ENCODE measurements around the gene IGFL2. TPM values are rescaled to one million over a fixed set of nuclear protein-coding genes. Genes with fewer than 3 reads are reported as not detected.
"Not testable (repeated sequence)": the region's sequence is repeated elsewhere in the genome, so short reads cannot be mapped to it uniquely, and the experiment has no call there.

The IGFL2 gene
- total RNA-seq, 1 donor from 2014 or later = not detected

- H3K4me1 ChIP-seq (ENCODE audit: control insufficient read depth in 3 of 3, insufficient read depth in 3 of 3, low read length in 3 of 3); H3K9me3 ChIP-seq (ENCODE audit: control insufficient read depth in 3 of 3, low read length in 3 of 3); H3K27ac ChIP-seq (ENCODE audit: low read depth, low read length); H3K9ac ChIP-seq (ENCODE audit: low read depth in 1 of 3, low read length in 3 of 3); H3K36me3 ChIP-seq (ENCODE audit: control insufficient read depth in 3 of 3, insufficient read depth in 3 of 3, low read length in 3 of 3); H3K4me3 ChIP-seq (ENCODE audit: low read length in 3 of 3): not testable (repeated sequence)
- H3K27me3 ChIP-seq (ENCODE audit: control insufficient read depth in 3 of 3, insufficient read depth in 3 of 3, low read length in 3 of 3) = peaks cover 2 to 14% (median 5%) of the 10 kb centered on the region in 3 donors
Measured at GRCh38 chr19:46161642-46162257, 13.7 kb downstream of the IGFL2 start.

GRCh38 chr19:46162731-46163130, 14.7 kb downstream of the IGFL2 start:
- Histone ChIP-seq H3K27ac (ENCODE audit: low read depth, low read length) (no peak overlapping the region), H3K27me3 (ENCODE audit: control insufficient read depth in 3 of 3, insufficient read depth in 3 of 3, low read length in 3 of 3) (peaks cover 5 to 14% (median 6%) of the 10 kb centered on the region in 3 donors), H3K4me3 (ENCODE audit: low read length in 3 of 3) (no peak overlapping the region), H3K9me3 (ENCODE audit: control insufficient read depth in 3 of 3, low read length in 3 of 3) (no peaks in the 10 kb centered on the region), H3K9ac (ENCODE audit: low read depth in 1 of 3, low read length in 3 of 3) (no peak overlapping the region), H3K36me3 (ENCODE audit: control insufficient read depth in 3 of 3, insufficient read depth in 3 of 3, low read length in 3 of 3) (no peaks in the 10 kb centered on the region), H3K4me1 (ENCODE audit: control insufficient read depth in 3 of 3, insufficient read depth in 3 of 3, low read length in 3 of 3) (no peaks in the 10 kb centered on the region)

GRCh38 chr19:46173886-46174480, 25.9 kb downstream of the IGFL2 start:
- Histone ChIP-seq H3K27ac (ENCODE audit: low read depth, low read length) (no peak overlapping the region), H3K9me3 (ENCODE audit: control insufficient read depth in 3 of 3, low read length in 3 of 3) (no peaks in the 10 kb centered on the region), H3K4me1 (ENCODE audit: control insufficient read depth in 3 of 3, insufficient read depth in 3 of 3, low read length in 3 of 3) (no peaks in the 10 kb centered on the region), H3K27me3 (ENCODE audit: control insufficient read depth in 3 of 3, insufficient read depth in 3 of 3, low read length in 3 of 3) (peaks cover 9 to 19% (median 11%) of the 10 kb centered on the region in 3 donors), H3K9ac (ENCODE audit: low read depth in 1 of 3, low read length in 3 of 3) (no peak overlapping the region), H3K36me3 (ENCODE audit: control insufficient read depth in 3 of 3, insufficient read depth in 3 of 3, low read length in 3 of 3) (no peaks in the 10 kb centered on the region), H3K4me3 (ENCODE audit: low read length in 3 of 3) (no peak overlapping the region)

GRCh38 chr19:46176116-46176860, 28.2 kb downstream of the IGFL2 start:
- Histone ChIP-seq H3K9ac (ENCODE audit: low read depth in 1 of 3, low read length in 3 of 3) (no peak overlapping the region), H3K9me3 (ENCODE audit: control insufficient read depth in 3 of 3, low read length in 3 of 3) (no peaks in the 10 kb centered on the region), H3K4me1 (ENCODE audit: control insufficient read depth in 3 of 3, insufficient read depth in 3 of 3, low read length in 3 of 3) (no peaks in the 10 kb centered on the region), H3K36me3 (ENCODE audit: control insufficient read depth in 3 of 3, insufficient read depth in 3 of 3, low read length in 3 of 3) (no peaks in the 10 kb centered on the region), H3K27me3 (ENCODE audit: control insufficient read depth in 3 of 3, insufficient read depth in 3 of 3, low read length in 3 of 3) (peaks cover 9 to 22% (median 20%) of the 10 kb centered on the region in 3 donors), H3K27ac (ENCODE audit: low read depth, low read length) (no peak overlapping the region), H3K4me3 (ENCODE audit: low read length in 3 of 3) (no peak overlapping the region)

- Histone ChIP-seq H3K36me3 (ENCODE audit: control insufficient read depth in 3 of 3, insufficient read depth in 3 of 3, low read length in 3 of 3) (no peaks in the 10 kb centered on the region), H3K9ac (ENCODE audit: low read depth in 1 of 3, low read length in 3 of 3) (no peak overlapping the region), H3K4me1 (ENCODE audit: control insufficient read depth in 3 of 3, insufficient read depth in 3 of 3, low read length in 3 of 3) (no peaks in the 10 kb centered on the region), H3K27ac (ENCODE audit: low read depth, low read length) (no peak overlapping the region), H3K27me3 (ENCODE audit: control insufficient read depth in 3 of 3, insufficient read depth in 3 of 3, low read length in 3 of 3) (peaks cover 8 to 14% (median 13%) of the 10 kb centered on the region in 3 donors), H3K9me3 (ENCODE audit: control insufficient read depth in 3 of 3, low read length in 3 of 3) (no peaks in the 10 kb centered on the region), H3K4me3 (ENCODE audit: low read length in 3 of 3) (no peak overlapping the region)
Measured at GRCh38 chr19:46179076-46179759, 31.2 kb downstream of the IGFL2 start.

GRCh38 chr19:46180701-46181387, 32.8 kb downstream of the IGFL2 start:
- Histone ChIP-seq H3K9me3 (ENCODE audit: control insufficient read depth in 3 of 3, low read length in 3 of 3) (no peaks in the 10 kb centered on the region), H3K36me3 (ENCODE audit: control insufficient read depth in 3 of 3, insufficient read depth in 3 of 3, low read length in 3 of 3) (no peaks in the 10 kb centered on the region), H3K9ac (ENCODE audit: low read depth in 1 of 3, low read length in 3 of 3) (no peak overlapping the region), H3K4me1 (ENCODE audit: control insufficient read depth in 3 of 3, insufficient read depth in 3 of 3, low read length in 3 of 3) (no peaks in the 10 kb centered on the region), H3K4me3 (ENCODE audit: low read length in 3 of 3) (no peak overlapping the region), H3K27me3 (ENCODE audit: control insufficient read depth in 3 of 3, insufficient read depth in 3 of 3, low read length in 3 of 3) (peaks cover 4 to 13% (median 12%) of the 10 kb centered on the region in 3 donors), H3K27ac (ENCODE audit: low read depth, low read length) (no peak overlapping the region)

GRCh38 chr19:46181388-46181779, 33.3 kb downstream of the IGFL2 start:
- Histone ChIP-seq H3K4me1 (ENCODE audit: control insufficient read depth in 3 of 3, insufficient read depth in 3 of 3, low read length in 3 of 3) (no peaks in the 10 kb centered on the region), H3K27ac (ENCODE audit: low read depth, low read length) (no peak overlapping the region), H3K36me3 (ENCODE audit: control insufficient read depth in 3 of 3, insufficient read depth in 3 of 3, low read length in 3 of 3) (no peaks in the 10 kb centered on the region), H3K27me3 (ENCODE audit: control insufficient read depth in 3 of 3, insufficient read depth in 3 of 3, low read length in 3 of 3) (peaks cover 4 to 13% (median 12%) of the 10 kb centered on the region in 3 donors), H3K9me3 (ENCODE audit: control insufficient read depth in 3 of 3, low read length in 3 of 3) (no peaks in the 10 kb centered on the region), H3K4me3 (ENCODE audit: low read length in 3 of 3) (no peak overlapping the region), H3K9ac (ENCODE audit: low read depth in 1 of 3, low read length in 3 of 3) (no peak overlapping the region)

GRCh38 chr19:46182476-46182875, 34.4 kb downstream of the IGFL2 start:
- Histone ChIP-seq H3K4me3 (ENCODE audit: low read length in 3 of 3) (no peak overlapping the region), H3K27me3 (ENCODE audit: control insufficient read depth in 3 of 3, insufficient read depth in 3 of 3, low read length in 3 of 3) (peaks cover 3 to 8% (median 8%) of the 10 kb centered on the region in 3 donors), H3K9ac (ENCODE audit: low read depth in 1 of 3, low read length in 3 of 3) (no peak overlapping the region), H3K27ac (ENCODE audit: low read depth, low read length) (no peak overlapping the region), H3K9me3 (ENCODE audit: control insufficient read depth in 3 of 3, low read length in 3 of 3) (no peaks in the 10 kb centered on the region), H3K36me3 (ENCODE audit: control insufficient read depth in 3 of 3, insufficient read depth in 3 of 3, low read length in 3 of 3) (no peaks in the 10 kb centered on the region), H3K4me1 (ENCODE audit: control insufficient read depth in 3 of 3, insufficient read depth in 3 of 3, low read length in 3 of 3) (no peaks in the 10 kb centered on the region)

- not testable (repeated sequence) for H3K4me3 ChIP-seq (ENCODE audit: low read length in 3 of 3); H3K9ac ChIP-seq (ENCODE audit: low read depth in 1 of 3, low read length in 3 of 3); H3K36me3 ChIP-seq (ENCODE audit: control insufficient read depth in 3 of 3, insufficient read depth in 3 of 3, low read length in 3 of 3); H3K4me1 ChIP-seq (ENCODE audit: control insufficient read depth in 3 of 3, insufficient read depth in 3 of 3, low read length in 3 of 3); H3K9me3 ChIP-seq (ENCODE audit: control insufficient read depth in 3 of 3, low read length in 3 of 3); H3K27ac ChIP-seq (ENCODE audit: low read depth, low read length)
- peaks cover 12 to 19% (median 13%) of the 10 kb centered on the region in 3 donors for H3K27me3 ChIP-seq (ENCODE audit: control insufficient read depth in 3 of 3, insufficient read depth in 3 of 3, low read length in 3 of 3)
Measured at GRCh38 chr19:46184775-46185710, 37.0 kb downstream of the IGFL2 start.
